ENCODE results near the gene BCL11A.

DNA sequence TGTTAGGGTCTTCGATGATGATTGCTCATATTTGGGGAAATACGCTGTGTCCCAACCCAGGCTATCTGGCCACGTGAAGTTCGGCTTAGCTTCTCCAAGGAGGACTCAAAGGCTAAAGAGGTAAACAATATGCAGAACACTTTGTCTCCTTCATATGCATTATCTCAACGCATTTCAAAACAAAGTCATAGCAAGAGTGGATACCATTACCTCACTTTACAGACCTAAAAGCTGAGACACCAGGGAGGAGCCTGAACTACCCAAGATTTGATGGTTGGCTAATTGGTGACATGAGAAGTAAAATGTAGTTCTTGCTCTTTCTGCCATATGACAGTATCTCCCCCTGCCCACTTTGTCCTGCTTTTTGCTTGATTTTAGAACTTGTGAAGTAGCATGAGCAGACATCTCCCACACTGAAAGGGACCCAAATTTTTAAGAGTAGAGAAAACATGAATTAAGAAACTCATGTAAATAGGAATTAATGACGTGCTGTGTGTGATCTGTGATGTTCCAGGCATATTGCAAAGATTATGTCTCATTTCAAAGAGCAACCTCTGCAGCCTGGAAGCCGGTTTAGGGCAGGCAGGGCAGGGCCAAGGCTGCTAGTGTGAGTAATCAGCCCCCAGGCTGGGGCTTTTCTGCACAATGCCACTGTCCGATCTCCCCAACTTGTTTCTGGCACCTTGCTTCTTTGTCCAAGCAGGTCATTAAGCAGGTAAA is 144.5 kb downstream of the BCL11A start:
- TF ChIP-seq, protein P1, sequence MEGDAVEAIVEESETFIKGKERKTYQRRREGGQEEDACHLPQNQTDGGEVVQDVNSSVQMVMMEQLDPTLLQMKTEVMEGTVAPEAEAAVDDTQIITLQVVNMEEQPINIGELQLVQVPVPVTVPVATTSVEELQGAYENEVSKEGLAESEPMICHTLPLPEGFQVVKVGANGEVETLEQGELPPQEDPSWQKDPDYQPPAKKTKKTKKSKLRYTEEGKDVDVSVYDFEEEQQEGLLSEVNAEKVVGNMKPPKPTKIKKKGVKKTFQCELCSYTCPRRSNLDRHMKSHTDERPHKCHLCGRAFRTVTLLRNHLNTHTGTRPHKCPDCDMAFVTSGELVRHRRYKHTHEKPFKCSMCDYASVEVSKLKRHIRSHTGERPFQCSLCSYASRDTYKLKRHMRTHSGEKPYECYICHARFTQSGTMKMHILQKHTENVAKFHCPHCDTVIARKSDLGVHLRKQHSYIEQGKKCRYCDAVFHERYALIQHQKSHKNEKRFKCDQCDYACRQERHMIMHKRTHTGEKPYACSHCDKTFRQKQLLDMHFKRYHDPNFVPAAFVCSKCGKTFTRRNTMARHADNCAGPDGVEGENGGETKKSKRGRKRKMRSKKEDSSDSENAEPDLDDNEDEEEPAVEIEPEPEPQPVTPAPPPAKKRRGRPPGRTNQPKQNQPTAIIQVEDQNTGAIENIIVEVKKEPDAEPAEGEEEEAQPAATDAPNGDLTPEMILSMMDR (IDR thresholded peaks at IDR 0.05): no peak
- no peak for TF ChIP-seq CBX8 (IDR thresholded peaks at IDR 0.05)
- TF ChIP-seq CEBPB (IDR thresholded peaks at IDR 0.05): no peak
- no peak for TF ChIP-seq EHF (CRISPR knock-in tag; IDR thresholded peaks at IDR 0.05)
- TF ChIP-seq POLR2A (IDR thresholded peaks at IDR 0.05; ENCODE audit: low read length): no peak
- TF ChIP-seq SMC3 (IDR thresholded peaks at IDR 0.05): no peak
- TF ChIP-seq, protein P2, sequence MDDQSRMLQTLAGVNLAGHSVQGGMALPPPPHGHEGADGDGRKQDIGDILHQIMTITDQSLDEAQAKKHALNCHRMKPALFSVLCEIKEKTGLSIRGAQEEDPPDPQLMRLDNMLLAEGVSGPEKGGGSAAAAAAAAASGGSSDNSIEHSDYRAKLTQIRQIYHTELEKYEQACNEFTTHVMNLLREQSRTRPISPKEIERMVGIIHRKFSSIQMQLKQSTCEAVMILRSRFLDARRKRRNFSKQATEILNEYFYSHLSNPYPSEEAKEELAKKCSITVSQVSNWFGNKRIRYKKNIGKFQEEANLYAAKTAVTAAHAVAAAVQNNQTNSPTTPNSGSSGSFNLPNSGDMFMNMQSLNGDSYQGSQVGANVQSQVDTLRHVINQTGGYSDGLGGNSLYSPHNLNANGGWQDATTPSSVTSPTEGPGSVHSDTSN (IDR thresholded peaks at IDR 0.05): no peak
- no peak for TF ChIP-seq ESRRA (IDR thresholded peaks at IDR 0.05; ENCODE audit: borderline replicate concordance, low read length)
- TF ChIP-seq KDM5A (IDR thresholded peaks at IDR 0.05): no peak
- TF ChIP-seq RAD21 (conservative IDR thresholded peaks at IDR 0.05 in 1 of 2, IDR thresholded peaks at IDR 0.05 in 1 of 2): no peak
- no peak for TF ChIP-seq RFX5 (IDR thresholded peaks at IDR 0.05)
- TF ChIP-seq, protein P3, sequence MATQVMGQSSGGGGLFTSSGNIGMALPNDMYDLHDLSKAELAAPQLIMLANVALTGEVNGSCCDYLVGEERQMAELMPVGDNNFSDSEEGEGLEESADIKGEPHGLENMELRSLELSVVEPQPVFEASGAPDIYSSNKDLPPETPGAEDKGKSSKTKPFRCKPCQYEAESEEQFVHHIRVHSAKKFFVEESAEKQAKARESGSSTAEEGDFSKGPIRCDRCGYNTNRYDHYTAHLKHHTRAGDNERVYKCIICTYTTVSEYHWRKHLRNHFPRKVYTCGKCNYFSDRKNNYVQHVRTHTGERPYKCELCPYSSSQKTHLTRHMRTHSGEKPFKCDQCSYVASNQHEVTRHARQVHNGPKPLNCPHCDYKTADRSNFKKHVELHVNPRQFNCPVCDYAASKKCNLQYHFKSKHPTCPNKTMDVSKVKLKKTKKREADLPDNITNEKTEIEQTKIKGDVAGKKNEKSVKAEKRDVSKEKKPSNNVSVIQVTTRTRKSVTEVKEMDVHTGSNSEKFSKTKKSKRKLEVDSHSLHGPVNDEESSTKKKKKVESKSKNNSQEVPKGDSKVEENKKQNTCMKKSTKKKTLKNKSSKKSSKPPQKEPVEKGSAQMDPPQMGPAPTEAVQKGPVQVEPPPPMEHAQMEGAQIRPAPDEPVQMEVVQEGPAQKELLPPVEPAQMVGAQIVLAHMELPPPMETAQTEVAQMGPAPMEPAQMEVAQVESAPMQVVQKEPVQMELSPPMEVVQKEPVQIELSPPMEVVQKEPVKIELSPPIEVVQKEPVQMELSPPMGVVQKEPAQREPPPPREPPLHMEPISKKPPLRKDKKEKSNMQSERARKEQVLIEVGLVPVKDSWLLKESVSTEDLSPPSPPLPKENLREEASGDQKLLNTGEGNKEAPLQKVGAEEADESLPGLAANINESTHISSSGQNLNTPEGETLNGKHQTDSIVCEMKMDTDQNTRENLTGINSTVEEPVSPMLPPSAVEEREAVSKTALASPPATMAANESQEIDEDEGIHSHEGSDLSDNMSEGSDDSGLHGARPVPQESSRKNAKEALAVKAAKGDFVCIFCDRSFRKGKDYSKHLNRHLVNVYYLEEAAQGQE (IDR thresholded peaks at IDR 0.05): no peak
- TF ChIP-seq, protein P4, sequence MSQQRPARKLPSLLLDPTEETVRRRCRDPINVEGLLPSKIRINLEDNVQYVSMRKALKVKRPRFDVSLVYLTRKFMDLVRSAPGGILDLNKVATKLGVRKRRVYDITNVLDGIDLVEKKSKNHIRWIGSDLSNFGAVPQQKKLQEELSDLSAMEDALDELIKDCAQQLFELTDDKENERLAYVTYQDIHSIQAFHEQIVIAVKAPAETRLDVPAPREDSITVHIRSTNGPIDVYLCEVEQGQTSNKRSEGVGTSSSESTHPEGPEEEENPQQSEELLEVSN (IDR thresholded peaks at IDR 0.05; ENCODE audit: borderline replicate concordance, low read depth): no peak
